Neural progenitor cell (in vitro differentiated cells): ENCODE data around the gene ADGRL1. TPM values are rescaled to one million over a fixed set of nuclear protein-coding genes. Genes with fewer than 3 reads are reported as not detected.

Experiments
- DNase-seq: peaks from one replicate; pipeline ENCODE4 v3.0.0-alpha.2; 2016; ENCODE audit warnings: low spot score
- H2AFZ ChIP-seq: fragments of 200-600 bp; sonication (generic); replicated peaks from 2 replicates; pipeline ENCODE4 v1.6.1; 2016; ENCODE audit warnings: antibody characterized with exemption
- H3F3A ChIP-seq: fragments of 200-600 bp; sonication (generic); 2 replicates; pipeline ENCODE4 v1.6.1; 2016; ENCODE audit warnings: antibody characterized with exemption, low read depth
- H3K27ac ChIP-seq: fragments of 200-600 bp; sonication (generic); 2 replicates; pipeline ENCODE4 v1.5.1; 2016; ENCODE audit warnings: mild to moderate bottlenecking
- H3K27me3 ChIP-seq: fragments of 200-600 bp; sonication (generic); 2 replicates; pipeline ENCODE4 v1.6.1; 2016; ENCODE audit warnings: mild to moderate bottlenecking, moderate library complexity
- H3K36me3 ChIP-seq: fragments of 200-600 bp; sonication (generic); 2 replicates; pipeline ENCODE4 v1.5.1; 2016
- H3K4me1 ChIP-seq: fragments of 200-600 bp; sonication (generic); 2 replicates; pipeline ENCODE4 v1.6.1; 2016; ENCODE audit warnings: mixed run types
- H3K4me2 ChIP-seq: fragments of 200-600 bp; sonication (generic); 2 replicates; pipeline ENCODE4 v1.6.1; 2016
- H3K4me3 ChIP-seq: fragments of 200-600 bp; sonication (generic); 2 replicates; pipeline ENCODE4 v1.5.1; 2016
- H3K79me2 ChIP-seq: fragments of 200-600 bp; sonication (generic); 2 replicates; pipeline ENCODE4 v1.6.1; 2016; ENCODE audit warnings: low read depth
- H3K9ac ChIP-seq: fragments of 200-600 bp; sonication (generic); 2 replicates; pipeline ENCODE4 v1.6.1; 2016
- H3K9me3 ChIP-seq: fragments of 200-600 bp; sonication (generic); 2 replicates; pipeline ENCODE4 v1.5.1; 2016; ENCODE audit warnings: low read depth
- H4K20me1 ChIP-seq: fragments of 200-600 bp; sonication (generic); 2 replicates; pipeline ENCODE4 v1.6.1; 2016; ENCODE audit warnings: low read depth
- H3K27ac Mint-ChIP-seq: 3 replicates; pipeline ENCODE4 v1.8.0; 2021; ENCODE audit warnings: mixed read lengths
- H3K27me3 Mint-ChIP-seq: 2 replicates; pipeline ENCODE4 v1.8.0; 2022; ENCODE audit warnings: low read depth, mild to moderate bottlenecking, inconsistent platforms, moderate library complexity, mixed read lengths; ENCODE audit not compliant: insufficient read depth
- H3K36me3 Mint-ChIP-seq: 3 replicates; pipeline ENCODE4 v1.8.0; 2021; ENCODE audit warnings: mixed read lengths
- H3K4me1 Mint-ChIP-seq: 3 replicates; pipeline ENCODE4 v1.8.0; 2021; ENCODE audit warnings: mixed read lengths
- H3K4me3 Mint-ChIP-seq: 3 replicates; pipeline ENCODE4 v1.8.0; 2021; ENCODE audit warnings: mild to moderate bottlenecking, moderate library complexity, mixed read lengths
- H3K9me3 Mint-ChIP-seq: 3 replicates; pipeline ENCODE4 v1.8.0; 2020; ENCODE audit warnings: mixed read lengths
- CTCF ChIP-seq: fragments of 200-600 bp; sonication (generic); IDR thresholded peaks from 2 replicates; pipeline ENCODE4 v1.5.1; 2017; ENCODE audit warnings: antibody characterized with exemption, mild to moderate bottlenecking
- EZH2 ChIP-seq: fragments of 200-600 bp; sonication (generic); IDR thresholded peaks from 2 replicates; pipeline ENCODE4 v1.6.1; 2017; ENCODE audit warnings: antibody characterized with exemption, mild to moderate bottlenecking, moderate library complexity
- EZH2phosphoT487 ChIP-seq: fragments of 200-600 bp; sonication (generic); IDR thresholded peaks from 2 replicates; pipeline ENCODE4 v1.6.1; 2017; ENCODE audit warnings: antibody characterized with exemption
- total RNA-seq: library from RNA; depleted of rRNA; stranded (reverse); fragments of >200 nt; gene quantifications from 2 replicates; pipeline ENCODE4 v1.2.3, GENCODE V29; 2015; ENCODE audit warnings: low replicate concordance

ADGRL1 gene
- total RNA-seq, 1 donor from 2014 or later, result 13.3 TPM

GRCh38 chr19:14107581-14108461 lies 98.1 kb downstream of the ADGRL1 start:
- TF ChIP-seq EZH2, result no peak
- no peak for TF ChIP-seq CTCF
- no peak for TF ChIP-seq EZH2phosphoT487

GRCh38 chr19:14106840-14107239 lies 99.1 kb downstream of the ADGRL1 start:
- Histone ChIP-seq H2AFZ (no peak overlapping the region), H3K27me3 (no peaks in the 10 kb centered on the region), H3K36me3 (no peaks in the 10 kb centered on the region), H3K9me3 (no peaks in the 10 kb centered on the region), H3F3A (no peaks in the 10 kb centered on the region), H3K4me3 (no peak overlapping the region), H4K20me1 (peaks cover 10% of the 10 kb centered on the region), H3K27ac (no peak overlapping the region), H3K9ac (no peak overlapping the region), H3K4me1 (peaks cover 3% of the 10 kb centered on the region), H3K4me2 (no peak overlapping the region), H3K79me2 (no peaks in the 10 kb centered on the region)
- no peaks in the 10 kb centered on the region for H3K4me1 Mint-ChIP-seq
- H3K27me3 Mint-ChIP-seq, result peaks cover 2% of the 10 kb centered on the region
- no peak for DNase-seq
- H3K36me3 Mint-ChIP-seq, result peaks cover 3% of the 10 kb centered on the region
- no peak overlapping the region for H3K27ac Mint-ChIP-seq
- no peak overlapping the region for H3K4me3 Mint-ChIP-seq
- H3K9me3 Mint-ChIP-seq, result no peaks in the 10 kb centered on the region
- TF ChIP-seq EZH2 (no peak), EZH2phosphoT487 (no peak), CTCF (no peak)

More at GRCh38 chr19:14107581-14108461, 98.1 kb downstream of the ADGRL1 start:
- Mint-ChIP-seq H3K27ac (no peak overlapping the region), H3K4me1 (peaks cover 5% of the 10 kb centered on the region), H3K27me3 (peaks cover 2% of the 10 kb centered on the region), H3K36me3 (peaks cover 3% of the 10 kb centered on the region), H3K4me3 (no peak overlapping the region), H3K9me3 (no peaks in the 10 kb centered on the region)
- Histone ChIP-seq H3K27me3 (no peaks in the 10 kb centered on the region), H3K4me3 (no peak overlapping the region), H3K27ac (no peak overlapping the region), H3K9me3 (no peaks in the 10 kb centered on the region), H3F3A (peaks cover 5% of the 10 kb centered on the region), H2AFZ (no peak overlapping the region), H3K4me1 (peaks cover 12% of the 10 kb centered on the region), H4K20me1 (peaks cover 19% of the 10 kb centered on the region), H3K79me2 (no peaks in the 10 kb centered on the region), H3K4me2 (no peak overlapping the region), H3K36me3 (no peaks in the 10 kb centered on the region), H3K9ac (no peak overlapping the region)
- no peak for DNase-seq

GRCh38 chr19:14105680-14106079 lies 100.3 kb downstream of the ADGRL1 start:
- no peak overlapping the region for H3K4me3 Mint-ChIP-seq
- no peak for TF ChIP-seq EZH2
- TF ChIP-seq CTCF, result no peak
- TF ChIP-seq EZH2phosphoT487, result no peak
- peaks cover 6% of the 10 kb centered on the region for H4K20me1 ChIP-seq
- no peaks in the 10 kb centered on the region for H3K36me3 ChIP-seq
- peaks cover 2% of the 10 kb centered on the region for H3K27me3 Mint-ChIP-seq
- no peaks in the 10 kb centered on the region for H3K9me3 Mint-ChIP-seq
- H2AFZ ChIP-seq, result no peak overlapping the region
- DNase-seq, result no peak
- H3K4me2 ChIP-seq, result no peak overlapping the region
- H3K9ac ChIP-seq, result no peak overlapping the region
- no peaks in the 10 kb centered on the region for H3K79me2 ChIP-seq
- no peaks in the 10 kb centered on the region for H3K4me1 Mint-ChIP-seq
- no peak overlapping the region for H3K27ac ChIP-seq
- no peaks in the 10 kb centered on the region for H3F3A ChIP-seq
- H3K27ac Mint-ChIP-seq, result no peak overlapping the region
- H3K27me3 ChIP-seq, result no peaks in the 10 kb centered on the region
- no peak overlapping the region for H3K4me3 ChIP-seq
- H3K4me1 ChIP-seq, result no peaks in the 10 kb centered on the region
- no peaks in the 10 kb centered on the region for H3K9me3 ChIP-seq
- H3K36me3 Mint-ChIP-seq, result peaks cover 7% of the 10 kb centered on the region
